ENCODE results near the gene RFX2.

DNA sequence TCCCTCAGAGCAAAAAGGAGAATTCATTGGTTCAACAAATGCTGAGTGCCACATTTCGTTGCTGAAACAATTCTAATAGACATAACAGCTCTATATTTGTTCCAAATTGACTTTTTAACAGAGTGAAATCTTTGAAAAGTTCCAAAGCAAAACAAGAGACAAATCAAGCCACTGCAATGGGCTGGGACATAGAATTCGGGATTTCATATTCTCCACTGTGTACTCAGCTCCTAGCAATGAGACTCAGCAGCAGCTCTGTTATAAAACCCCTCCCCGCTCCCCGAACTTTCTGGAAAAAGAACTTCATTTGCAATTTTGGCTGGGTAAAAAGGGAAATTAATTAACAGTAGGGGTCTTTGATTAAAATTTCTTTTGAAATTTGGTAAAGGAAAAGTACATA, 11.3 kb downstream of the RFX2 start:
- no peak for TF ChIP-seq CTCF (IDR thresholded peaks at IDR 0.05)
- no peak for TF ChIP-seq POLR2A (IDR thresholded peaks at IDR 0.05)

All from right lobe of liver (tissue), 4 donors.